ENCODE measurements around the gene LCE2A.

DNA sequence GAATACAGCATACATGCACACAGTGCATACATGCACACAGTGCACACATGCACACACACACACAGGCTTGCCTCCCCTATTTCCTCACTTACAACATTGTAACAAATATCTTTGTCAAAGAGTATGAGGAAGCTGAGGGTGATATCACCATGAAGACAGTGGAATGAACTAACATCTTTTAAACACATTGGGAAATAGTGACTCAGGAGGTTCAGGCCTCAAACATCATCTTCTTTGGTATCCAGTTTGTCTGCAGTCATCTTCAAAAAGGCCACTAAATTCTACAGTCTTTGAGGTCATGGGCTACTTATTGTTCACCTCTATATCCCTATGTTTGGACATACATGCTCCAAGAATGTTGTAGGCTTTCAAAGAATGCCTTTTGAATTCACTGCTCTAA, 14.3 kb upstream of the LCE2A start:
- TF ChIP-seq, protein P1, sequence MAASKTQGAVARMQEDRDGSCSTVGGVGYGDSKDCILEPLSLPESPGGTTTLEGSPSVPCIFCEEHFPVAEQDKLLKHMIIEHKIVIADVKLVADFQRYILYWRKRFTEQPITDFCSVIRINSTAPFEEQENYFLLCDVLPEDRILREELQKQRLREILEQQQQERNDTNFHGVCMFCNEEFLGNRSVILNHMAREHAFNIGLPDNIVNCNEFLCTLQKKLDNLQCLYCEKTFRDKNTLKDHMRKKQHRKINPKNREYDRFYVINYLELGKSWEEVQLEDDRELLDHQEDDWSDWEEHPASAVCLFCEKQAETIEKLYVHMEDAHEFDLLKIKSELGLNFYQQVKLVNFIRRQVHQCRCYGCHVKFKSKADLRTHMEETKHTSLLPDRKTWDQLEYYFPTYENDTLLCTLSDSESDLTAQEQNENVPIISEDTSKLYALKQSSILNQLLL (CRISPR knock-in tag; IDR thresholded peaks at IDR 0.05; ENCODE audit: borderline replicate concordance), result no peak
- TF ChIP-seq POLR2A (conservative IDR thresholded peaks at IDR 0.05), result no peak
- TF ChIP-seq NR1H2 (CRISPR knock-in tag; IDR thresholded peaks at IDR 0.05), result no peak
- no peak for TF ChIP-seq ZNF232 (CRISPR knock-in tag; IDR thresholded peaks at IDR 0.05)
- TF ChIP-seq, protein P2, sequence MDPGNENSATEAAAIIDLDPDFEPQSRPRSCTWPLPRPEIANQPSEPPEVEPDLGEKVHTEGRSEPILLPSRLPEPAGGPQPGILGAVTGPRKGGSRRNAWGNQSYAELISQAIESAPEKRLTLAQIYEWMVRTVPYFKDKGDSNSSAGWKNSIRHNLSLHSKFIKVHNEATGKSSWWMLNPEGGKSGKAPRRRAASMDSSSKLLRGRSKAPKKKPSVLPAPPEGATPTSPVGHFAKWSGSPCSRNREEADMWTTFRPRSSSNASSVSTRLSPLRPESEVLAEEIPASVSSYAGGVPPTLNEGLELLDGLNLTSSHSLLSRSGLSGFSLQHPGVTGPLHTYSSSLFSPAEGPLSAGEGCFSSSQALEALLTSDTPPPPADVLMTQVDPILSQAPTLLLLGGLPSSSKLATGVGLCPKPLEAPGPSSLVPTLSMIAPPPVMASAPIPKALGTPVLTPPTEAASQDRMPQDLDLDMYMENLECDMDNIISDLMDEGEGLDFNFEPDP (CRISPR knock-in tag; IDR thresholded peaks at IDR 0.05), result no peak
- TF ChIP-seq, protein P3, sequence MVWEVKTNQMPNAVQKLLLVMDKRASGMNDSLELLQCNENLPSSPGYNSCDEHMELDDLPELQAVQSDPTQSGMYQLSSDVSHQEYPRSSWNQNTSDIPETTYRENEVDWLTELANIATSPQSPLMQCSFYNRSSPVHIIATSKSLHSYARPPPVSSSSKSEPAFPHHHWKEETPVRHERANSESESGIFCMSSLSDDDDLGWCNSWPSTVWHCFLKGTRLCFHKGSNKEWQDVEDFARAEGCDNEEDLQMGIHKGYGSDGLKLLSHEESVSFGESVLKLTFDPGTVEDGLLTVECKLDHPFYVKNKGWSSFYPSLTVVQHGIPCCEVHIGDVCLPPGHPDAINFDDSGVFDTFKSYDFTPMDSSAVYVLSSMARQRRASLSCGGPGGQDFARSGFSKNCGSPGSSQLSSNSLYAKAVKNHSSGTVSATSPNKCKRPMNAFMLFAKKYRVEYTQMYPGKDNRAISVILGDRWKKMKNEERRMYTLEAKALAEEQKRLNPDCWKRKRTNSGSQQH (CRISPR knock-in tag; IDR thresholded peaks at IDR 0.05), result no peak
- TF ChIP-seq ZNF354B (CRISPR knock-in tag; IDR thresholded peaks at IDR 0.05), result no peak
- TF ChIP-seq NFYB (IDR thresholded peaks at IDR 0.05; ENCODE audit: extremely low read depth, insufficient read length), result no peak
- TF ChIP-seq, protein P4, sequence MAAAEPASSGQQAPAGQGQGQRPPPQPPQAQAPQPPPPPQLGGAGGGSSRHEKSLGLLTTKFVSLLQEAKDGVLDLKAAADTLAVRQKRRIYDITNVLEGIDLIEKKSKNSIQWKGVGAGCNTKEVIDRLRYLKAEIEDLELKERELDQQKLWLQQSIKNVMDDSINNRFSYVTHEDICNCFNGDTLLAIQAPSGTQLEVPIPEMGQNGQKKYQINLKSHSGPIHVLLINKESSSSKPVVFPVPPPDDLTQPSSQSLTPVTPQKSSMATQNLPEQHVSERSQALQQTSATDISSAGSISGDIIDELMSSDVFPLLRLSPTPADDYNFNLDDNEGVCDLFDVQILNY (CRISPR knock-in tag; IDR thresholded peaks at IDR 0.05), result no peak

Data from K562 (cell line).